SIG-M5 treated with dmso at 0.1 percent for 504 hours (cell line): ENCODE data around the gene AGO3.
"Not testable (repeated sequence)": the region's sequence is repeated elsewhere in the genome, so short reads cannot be mapped to it uniquely, and the experiment has no call there.

Experiments
- DNase-seq: peaks from one replicate; lab custom pipeline; 2025; ENCODE audit not compliant: unreplicated experiment; lab: John Stamatoyannopoulos, UW

Gene AGO3

DNA sequence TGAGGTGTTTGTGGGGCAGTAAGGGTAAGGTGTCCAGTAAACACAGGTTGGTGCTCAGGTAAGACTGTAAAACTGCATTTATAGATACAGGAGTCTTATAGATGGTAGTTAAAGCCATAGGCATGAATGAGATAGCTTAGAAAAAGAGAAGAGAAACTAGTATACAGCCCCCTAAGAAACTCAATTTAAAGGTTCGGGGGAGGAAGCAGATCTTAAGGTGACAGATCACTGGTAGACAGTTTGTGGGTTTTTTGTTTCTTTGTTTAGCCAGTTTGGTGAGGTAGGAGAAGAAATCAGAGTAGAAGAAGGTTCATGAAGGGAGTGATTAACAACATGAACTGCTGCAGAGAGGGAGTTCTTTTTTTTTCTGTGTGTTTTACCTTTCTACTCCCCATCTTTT lies 6.1 kb upstream of the AGO3 start:
- DNase-seq = peak; percentile 38

DNA sequence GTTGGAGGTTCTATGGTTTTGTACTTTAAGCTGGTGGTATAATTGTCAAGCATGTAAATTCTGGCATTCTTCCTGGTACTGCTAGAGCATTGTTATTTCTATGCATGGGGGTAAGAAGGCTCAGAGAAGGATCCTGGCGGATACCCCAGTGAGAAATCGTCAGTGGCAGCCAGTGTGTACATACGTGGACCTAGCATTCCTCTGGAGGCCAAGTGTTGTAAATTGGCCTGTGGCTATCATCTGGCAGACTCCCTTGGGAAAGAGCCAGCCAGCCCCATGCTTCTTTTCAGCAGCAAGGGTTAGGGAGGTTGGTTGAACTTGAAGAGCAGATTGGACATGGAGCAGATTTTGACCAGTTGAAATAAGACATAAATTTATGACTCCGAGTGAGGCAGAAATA lies 5.2 kb upstream of the AGO3 start:
- no peak for DNase-seq

DNA sequence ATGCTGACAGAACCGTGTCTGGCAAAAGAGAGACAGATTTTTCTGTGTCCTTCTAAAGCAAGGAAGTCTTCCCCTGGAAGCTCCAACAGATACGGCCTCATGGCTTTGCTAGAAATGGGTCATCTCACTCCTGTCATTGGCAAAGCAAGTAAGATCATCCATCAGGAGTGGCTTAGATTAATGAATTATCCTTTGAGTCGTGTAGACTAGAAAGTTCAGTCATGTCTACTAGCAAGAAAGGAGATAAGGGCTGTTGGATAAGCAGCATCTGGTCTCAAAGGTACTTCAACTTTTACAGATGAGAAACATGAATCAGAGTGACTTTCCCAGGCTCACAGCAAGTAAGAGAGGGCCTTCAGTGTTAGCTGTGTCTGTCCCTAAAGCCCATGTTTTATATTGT lies 3.4 kb upstream of the AGO3 start:
- no peak for DNase-seq

DNA sequence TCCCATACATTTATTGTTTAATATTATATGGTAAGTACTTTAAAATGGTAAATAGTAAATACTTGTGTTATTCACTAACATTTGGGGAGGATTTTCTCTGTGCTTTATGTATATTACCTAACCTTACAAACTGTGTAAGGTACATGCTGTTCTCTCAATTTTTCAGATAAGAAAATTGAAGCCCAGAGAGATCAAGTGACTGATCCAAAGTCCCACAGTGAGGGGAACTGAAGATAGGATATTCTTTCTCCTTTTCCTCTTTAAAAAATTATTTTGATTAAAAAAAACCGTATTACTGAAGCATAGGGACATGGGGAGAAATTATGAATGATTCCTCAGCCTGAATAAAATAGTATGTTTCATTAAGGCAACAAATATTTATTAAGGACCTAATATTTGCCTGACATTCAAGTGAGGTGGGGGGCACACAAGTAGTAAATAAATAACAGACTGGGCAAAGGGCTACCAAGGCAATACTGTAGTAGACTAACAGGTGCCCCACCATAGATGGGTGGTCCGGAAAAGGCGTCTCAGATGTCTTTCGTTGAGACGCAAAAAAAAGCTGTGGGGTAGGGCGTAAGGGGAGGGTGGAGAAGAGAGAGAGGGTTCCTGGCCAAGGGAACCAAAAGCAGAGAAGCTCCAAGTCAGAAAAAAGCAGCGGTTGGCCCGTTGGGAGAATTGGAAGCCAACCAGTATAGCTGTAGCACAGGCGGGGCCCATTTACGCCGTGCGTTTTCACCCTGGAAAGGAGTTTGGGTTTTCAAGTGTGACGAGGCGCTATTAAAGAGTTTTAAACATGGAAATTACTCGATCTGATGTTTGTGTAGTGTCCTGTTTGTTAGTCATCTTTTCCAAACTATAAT lies 944 bp upstream of the AGO3 start:
- peak; percentile 55 for DNase-seq

DNA sequence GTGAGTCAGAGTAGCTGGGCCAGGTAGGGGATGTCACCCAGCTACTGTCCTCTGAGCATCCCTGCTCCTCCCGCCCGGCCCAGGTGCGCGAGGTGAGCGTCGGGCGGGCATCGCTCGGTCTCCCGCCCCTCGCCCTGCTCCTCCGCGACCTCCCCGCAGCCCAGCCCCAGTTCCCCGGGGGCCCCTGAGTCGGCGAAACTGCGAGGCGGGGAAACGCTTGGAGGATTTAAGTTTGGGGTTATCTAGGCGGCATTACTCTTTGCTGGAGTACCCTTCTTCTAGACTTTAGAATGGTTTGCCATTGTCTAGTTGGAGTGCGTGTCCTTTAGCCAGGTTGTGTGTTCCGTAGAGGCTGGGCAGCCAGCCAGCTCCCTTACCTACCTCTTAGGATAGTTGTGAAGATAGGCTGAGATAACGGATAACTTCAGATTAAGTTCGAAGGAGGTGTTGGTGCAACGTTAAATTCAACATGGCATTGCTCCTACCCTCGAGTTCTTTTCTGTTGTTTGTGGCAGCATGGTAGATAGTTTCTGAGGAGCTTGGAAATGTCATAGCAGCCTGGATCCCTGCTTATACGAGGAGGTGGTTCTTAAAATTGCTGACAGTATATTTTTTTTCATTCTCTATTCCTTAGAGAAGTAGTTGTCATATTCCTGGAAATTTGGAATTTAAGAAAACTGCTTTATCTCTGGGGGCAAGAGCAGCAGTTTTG lies 697 bp downstream of the AGO3 start:
- no peak for DNase-seq

DNA sequence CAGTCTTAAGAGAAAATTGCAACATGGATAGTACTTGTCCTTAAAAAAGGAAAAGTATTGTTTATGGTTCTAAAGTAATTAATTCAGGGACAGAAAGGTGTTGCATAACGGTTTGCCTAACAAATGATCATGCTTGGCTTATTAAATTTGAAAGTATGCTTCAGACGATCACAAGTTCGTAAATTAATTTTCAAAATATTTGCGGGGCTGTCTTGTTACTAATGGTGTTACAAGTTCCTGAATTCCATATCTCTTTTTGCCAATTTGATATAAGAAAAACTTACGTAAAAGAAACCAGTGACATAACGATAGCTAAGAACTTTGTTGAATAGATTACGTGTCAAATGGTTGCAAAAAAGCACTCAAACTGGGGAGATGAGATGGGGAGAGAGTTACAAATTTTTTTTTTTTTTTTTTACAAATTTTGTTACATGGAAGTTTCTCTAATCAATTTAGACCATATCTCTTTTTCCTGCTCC lies 1.3 kb downstream of the AGO3 start:
- no peak for DNase-seq

DNA sequence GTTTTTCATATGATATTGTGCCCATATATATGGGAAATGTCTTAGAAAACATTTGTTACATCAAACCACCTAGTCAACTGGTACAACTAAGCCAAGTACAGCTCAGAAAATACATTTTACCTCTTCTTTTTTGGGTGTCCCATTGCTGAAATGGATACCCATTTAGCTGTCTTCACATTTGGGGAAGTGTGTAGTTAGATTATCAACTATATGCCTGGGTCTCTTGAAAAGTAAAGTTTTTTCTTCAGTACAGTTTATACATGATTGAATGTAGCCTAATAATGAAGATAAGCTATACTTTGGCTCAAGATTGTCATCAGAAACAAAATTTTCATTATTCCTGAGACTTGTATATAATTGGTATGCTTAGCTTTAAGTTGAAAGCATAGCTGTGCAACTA lies 2.0 kb downstream of the AGO3 start:
- no peak for DNase-seq

DNA sequence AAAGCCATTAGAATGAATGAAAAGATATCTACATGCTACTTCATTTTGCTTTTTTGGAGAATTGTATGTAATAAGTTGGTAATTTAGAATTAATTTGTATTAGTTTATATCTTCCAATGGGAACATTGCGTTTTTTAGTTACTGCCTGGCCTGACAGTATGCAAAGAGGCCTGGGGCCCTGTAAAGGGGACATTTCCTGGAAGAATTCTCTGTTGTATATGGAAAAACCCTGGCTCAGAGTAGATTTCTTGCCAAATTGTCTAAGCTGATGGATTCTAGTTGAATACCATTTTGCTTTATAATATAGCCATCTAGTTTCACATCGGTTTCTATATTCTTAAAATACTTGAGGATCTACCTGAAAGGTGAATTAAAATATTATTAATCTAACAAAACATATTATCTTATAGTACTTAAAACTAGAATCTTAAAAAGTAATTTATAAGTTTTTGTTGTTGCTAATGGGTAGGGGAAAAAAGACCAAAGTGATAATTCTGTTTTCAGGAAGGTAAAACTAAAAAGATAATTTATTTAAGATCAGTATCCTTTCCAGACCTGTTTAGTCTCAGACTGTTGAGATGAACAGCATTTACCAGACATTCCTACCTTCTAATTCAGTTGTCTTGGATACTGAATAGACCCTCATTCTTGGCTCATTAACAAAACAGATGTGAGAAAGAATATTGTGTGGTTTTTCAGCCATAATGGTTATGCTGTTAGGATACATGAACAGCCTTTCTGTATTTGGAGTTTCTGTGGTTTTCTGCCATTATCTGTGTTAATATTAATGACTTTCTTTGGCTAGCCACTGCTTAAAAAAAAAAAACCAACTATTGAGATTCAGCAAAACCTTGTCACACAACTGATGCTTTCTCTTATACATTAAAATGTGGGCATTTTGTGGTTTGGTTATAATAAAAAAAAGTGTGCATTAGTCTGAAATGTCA lies 4.8 kb downstream of the AGO3 start:
- DNase-seq = no peak

DNA sequence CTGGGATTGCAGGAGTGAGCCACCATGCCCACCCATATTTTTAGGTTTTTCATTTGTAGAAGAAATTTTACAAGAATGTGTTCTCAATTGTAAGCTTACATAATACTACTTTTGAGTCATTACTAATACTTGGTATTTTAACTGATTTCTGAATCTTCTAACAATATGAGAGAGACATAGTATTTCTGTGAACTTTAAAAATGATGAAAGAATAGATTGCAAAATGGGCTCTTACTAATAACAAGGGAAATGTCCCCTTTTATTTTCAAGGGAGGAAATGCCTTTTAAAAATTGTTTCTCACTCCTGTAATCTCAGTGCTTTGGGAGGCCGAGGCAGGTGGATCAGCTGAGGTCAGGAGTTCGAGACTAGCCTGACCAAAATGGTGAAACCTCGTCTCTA lies 5.9 kb downstream of the AGO3 start:
- DNase-seq = no peak

DNA sequence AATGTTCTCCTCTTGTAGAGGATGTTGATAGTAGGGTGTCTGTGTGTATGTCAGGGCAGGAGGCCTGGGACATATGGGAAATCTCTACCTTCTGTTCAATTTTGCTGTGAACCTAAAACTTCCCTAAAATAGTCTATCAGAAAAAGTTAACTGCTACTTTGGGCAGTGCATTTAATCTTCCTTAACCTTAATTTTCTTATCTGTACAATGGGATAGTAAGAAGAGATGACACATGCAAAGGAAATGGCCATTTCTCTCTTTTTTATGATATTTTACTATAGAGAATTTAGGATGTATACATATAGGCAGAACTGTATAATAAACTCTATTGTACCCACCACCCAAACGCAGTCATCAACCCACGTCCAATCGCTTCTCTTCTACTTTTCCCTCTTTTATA lies 8.6 kb downstream of the AGO3 start:
- DNase-seq = no peak

DNA sequence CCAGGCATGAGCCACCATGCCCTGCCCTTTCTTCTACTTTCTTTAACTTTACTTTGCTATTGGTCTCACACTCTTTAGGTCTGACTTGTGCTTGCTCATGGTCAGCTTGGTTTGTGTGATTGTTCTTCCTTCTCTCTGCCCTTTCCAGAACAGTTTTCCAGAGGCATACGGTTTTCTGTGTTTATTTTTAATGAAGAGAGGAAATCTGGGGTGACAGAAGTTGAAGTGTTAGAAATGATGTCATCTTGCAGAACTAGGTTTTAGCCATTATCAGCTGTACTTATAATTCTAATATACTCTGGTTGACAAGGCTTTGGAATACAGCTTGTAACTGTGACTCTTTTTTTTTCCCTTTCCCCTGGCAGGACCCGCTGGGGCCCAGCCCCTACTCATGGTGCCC lies 14.4 kb downstream of the AGO3 start:
- DNase-seq = no peak

DNA sequence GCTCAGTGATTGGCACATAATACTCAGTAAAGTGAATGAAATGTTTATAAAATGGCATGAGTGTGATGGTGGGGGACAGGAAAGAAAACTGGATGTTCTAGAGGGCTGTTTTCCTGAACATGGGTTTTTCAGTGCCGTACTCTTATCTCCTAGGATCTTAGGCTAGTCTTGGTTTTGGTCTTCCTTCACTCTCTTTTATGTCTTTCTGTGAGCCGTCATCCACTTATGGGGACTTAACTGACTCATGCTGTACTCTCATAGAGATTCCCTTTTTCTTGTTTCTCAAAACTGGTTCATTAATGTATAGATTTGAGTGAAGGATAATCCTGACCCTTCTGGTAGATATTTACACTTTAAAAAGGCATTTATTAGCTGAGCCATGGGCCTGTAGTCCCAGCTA lies 16.6 kb downstream of the AGO3 start:
- no peak for DNase-seq

DNA sequence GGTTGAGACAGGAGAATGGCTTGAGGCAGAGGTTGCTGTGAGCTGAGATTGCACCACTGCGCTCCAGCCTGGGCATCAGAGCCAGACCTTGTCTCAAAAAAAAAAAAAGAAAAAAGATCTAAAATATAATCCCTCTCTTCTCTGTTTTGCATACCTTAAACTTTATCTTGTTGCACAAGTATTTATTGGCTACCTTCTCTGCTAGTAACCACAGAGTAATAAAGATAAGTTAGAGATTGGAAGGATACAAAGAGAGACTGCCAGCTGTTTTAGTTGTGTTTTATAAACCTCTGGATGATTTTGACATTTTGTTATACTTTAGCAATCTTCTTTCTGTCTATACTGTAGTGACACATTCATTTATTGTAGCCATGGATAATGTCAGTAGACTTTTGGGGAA lies 27.7 kb downstream of the AGO3 start:
- no peak for DNase-seq

DNA sequence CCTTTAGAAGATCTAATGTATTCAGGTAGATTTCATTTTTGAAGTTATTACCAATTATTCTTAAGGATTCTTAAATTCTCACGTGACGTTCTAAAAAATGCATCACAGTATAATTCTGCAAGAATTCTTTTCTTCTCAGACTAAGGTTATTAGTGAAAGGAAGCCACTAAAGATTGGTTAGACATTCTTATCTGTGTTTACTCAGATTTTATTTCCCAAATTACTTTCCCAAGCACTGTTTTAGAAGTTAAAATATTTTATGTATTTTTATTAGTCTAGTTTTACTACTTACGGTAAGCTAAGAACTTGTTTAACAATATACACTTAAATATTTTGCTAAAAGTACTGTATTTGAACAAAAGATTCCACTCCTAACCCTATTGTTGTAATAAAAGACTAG lies 28.4 kb downstream of the AGO3 start:
- DNase-seq = no peak

DNA sequence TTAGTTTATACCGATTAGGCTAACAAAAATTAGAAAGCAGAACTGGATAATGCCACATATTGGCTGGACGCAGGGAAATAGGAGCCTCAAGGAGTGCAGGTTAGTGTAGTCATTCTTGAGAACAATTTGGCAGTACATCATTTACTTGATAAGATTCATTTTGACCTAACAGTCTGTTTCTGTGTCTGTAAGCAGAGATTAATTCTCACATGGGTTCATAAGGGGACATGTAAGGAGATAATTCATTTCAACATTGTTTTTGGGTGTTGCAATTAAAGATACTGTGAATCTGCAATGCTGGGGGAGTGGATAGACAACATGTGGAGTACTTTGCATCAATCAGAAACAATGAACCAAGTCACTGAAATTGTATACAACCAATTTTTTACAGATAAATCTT lies 32.0 kb downstream of the AGO3 start:
- no peak for DNase-seq

DNA sequence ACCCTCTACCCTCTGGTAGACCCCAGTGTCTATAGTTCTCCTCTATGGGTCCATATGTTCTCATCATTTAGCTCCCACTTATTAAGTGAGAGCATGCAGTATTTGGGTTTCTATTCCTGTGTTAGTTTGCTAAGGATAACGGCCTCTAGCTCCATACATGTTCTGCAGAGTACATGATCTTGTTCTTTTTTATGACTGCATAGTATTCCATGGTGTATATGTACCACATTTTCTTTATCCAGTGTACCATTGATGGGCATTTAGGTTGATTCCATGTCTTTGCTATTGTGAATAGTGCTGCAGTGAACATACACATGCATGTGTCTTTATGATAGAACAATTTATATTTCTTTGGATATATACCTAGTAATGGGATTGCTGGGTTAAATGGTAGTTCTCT lies 33.4 kb downstream of the AGO3 start:
- DNase-seq = not testable (repeated sequence)

DNA sequence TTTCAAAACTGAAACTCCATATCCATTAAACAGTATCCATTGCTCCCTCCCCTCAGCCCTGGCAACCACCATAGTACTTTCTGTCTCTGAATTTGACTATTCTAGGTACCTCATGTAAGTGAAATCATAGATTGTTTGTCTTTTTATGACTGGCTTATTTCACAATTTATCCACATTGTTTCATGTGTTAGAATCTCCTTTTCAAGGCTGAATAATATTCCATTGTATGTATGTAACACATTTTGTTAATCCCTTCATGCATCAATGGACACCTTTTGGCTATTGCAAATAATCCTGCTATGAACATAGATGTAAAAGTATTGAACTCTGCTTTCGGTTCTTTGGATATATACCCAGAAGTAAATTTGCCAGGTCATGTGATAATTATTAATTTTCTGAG lies 37.5 kb downstream of the AGO3 start:
- DNase-seq = no peak

DNA sequence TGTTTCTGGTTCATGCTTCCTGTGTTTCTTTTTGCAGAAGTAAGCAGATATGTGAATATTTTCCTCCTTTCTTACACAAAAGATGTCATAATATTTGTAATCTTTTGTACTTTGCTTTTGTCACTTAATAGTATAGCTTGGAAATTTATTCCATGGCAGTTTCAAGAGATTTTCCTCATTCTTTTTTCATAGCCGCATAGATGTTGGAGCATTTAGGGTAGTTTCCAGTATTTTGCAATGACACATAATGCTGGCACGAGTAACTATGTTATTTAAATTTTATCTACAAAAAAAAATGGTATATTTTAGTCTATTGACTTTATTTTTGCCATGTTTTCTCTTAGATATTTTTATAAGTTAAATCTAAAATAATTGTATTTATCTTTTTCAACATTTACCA lies 40.7 kb downstream of the AGO3 start:
- DNase-seq = no peak

DNA sequence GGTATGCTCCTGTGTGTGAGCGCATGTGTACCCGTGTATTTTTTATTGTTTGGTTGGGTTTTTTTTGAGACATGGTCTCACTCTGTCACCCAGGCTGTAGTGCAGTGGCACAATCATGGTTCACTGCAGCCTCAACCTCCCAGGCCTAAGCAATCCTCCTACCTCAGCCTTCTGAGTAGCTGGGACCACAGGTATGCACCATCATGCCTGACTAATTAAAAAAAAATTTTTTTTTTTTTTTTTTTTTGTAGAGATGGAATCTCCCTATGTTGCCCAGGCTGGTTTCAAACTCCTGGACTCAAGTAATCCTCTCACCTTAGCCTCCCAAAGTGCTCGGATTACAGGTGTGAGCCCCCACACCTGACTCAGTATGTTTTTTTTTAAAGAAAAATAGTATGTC lies 41.7 kb downstream of the AGO3 start:
- DNase-seq = not testable (repeated sequence)

DNA sequence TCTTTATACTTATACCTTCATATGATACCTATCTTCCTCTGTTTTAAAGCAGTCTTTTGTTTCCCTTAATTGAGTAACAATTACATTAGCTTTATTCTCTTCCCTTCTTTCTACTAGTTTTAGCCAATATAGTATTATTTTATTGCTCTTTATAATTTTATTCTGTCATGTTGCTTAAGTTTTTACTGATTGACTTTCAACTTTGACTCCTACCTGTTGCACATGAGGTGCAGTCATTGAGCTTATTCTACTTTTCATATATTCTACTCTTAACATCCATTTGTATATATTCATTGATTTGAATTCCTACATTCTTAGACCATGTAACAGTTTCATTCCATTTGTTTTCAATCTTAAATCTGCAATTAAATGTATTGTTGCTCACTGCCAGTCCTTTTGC lies 49.2 kb downstream of the AGO3 start:
- no peak for DNase-seq

DNA sequence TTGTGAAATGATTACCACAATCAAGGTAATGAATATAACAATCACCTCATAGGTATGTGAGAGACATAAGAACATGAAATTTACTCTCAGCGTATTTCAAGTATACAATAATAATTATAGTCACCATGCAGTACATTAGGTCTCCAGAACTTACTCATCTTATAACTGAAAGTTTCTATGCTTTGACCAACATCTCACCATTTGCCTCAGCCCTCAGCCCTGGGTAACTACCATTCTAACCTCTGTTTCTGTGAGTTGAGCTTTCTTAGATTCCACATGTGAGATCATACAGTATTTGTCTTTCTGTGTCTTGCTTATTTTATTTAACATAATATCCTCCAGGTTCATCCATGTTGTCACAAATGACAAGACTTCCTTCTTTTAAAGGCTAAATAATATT lies 57.3 kb downstream of the AGO3 start:
- DNase-seq = no peak
